AG09319 (cell line): ENCODE measurements around the gene VSIG10.

ENCODE experiments used
- DNase-seq: peaks from one replicate; pipeline ENCODE4 v3.0.0-alpha.2; 2010; ENCODE audit warnings: low read depth; ENCODE audit errors: extremely low read depth
- CTCF ChIP-seq: IDR thresholded peaks from 2 replicates; pipeline ENCODE4 v1.5.1; 2011; ENCODE audit warnings: low read depth, mild to moderate bottlenecking, inconsistent platforms, low read length, moderate library complexity

VSIG10 gene

GRCh38 chr12:118107011-118107410 is 3.2 kb upstream of the VSIG10 start:
- DNase-seq = no peak
- TF ChIP-seq CTCF = no peak

GRCh38 chr12:118103201-118103600 is 610 bp downstream of the VSIG10 start:
- no peak for DNase-seq
- TF ChIP-seq CTCF = no peak

GRCh38 chr12:118102609-118103008 is 1.2 kb downstream of the VSIG10 start:
- DNase-seq = no peak
- TF ChIP-seq CTCF = no peak

GRCh38 chr12:118102070-118102469 is 1.7 kb downstream of the VSIG10 start:
- no peak for DNase-seq
- TF ChIP-seq CTCF = no peak

- no peak for DNase-seq
- no peak for TF ChIP-seq CTCF
Observed at GRCh38 chr12:118101051-118101450, 2.8 kb downstream of the VSIG10 start.

- DNase-seq = no peak
- TF ChIP-seq CTCF = no peak
Observed at GRCh38 chr12:118098911-118099671, 4.7 kb downstream of the VSIG10 start.

- TF ChIP-seq CTCF = no peak
- DNase-seq = no peak
Observed at GRCh38 chr12:118098401-118098800, 5.4 kb downstream of the VSIG10 start.
